ENCODE results near the gene SNX5.

Gene SNX5

DNA sequence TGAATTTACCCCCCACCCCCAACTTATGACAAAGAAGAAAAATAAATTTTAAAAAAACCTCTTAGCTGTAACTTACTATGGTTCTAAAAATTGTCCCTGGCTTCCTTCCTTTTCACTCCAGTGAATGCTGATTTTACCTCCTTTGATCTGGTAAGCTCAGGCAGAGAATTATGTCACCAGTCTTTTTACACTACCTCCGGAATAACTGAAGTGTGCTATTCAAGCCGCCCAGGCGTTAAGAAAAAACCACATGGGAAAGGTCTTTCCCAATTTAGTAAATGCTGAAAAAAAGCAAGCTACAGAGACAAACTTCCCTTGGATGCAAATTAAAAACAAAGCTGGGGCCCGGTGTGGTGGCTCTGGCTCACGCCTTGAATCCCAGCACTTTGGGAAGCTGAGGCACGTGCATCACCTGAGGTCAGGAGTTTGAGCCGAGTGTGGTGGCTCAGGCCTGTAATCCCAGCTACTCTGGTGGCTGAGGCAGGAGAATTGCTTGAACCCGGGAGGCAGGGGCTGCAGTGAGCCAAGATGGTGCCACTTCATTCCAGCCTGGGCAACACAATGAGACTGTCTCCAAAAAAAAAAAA lies 12.4 kb downstream of the SNX5 start:
- TF ChIP-seq, protein P1, sequence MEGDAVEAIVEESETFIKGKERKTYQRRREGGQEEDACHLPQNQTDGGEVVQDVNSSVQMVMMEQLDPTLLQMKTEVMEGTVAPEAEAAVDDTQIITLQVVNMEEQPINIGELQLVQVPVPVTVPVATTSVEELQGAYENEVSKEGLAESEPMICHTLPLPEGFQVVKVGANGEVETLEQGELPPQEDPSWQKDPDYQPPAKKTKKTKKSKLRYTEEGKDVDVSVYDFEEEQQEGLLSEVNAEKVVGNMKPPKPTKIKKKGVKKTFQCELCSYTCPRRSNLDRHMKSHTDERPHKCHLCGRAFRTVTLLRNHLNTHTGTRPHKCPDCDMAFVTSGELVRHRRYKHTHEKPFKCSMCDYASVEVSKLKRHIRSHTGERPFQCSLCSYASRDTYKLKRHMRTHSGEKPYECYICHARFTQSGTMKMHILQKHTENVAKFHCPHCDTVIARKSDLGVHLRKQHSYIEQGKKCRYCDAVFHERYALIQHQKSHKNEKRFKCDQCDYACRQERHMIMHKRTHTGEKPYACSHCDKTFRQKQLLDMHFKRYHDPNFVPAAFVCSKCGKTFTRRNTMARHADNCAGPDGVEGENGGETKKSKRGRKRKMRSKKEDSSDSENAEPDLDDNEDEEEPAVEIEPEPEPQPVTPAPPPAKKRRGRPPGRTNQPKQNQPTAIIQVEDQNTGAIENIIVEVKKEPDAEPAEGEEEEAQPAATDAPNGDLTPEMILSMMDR (conservative IDR thresholded peaks at IDR 0.05), result no peak
- peak overlapping the region; percentile 100 for H3K27ac ChIP-seq

DNA sequence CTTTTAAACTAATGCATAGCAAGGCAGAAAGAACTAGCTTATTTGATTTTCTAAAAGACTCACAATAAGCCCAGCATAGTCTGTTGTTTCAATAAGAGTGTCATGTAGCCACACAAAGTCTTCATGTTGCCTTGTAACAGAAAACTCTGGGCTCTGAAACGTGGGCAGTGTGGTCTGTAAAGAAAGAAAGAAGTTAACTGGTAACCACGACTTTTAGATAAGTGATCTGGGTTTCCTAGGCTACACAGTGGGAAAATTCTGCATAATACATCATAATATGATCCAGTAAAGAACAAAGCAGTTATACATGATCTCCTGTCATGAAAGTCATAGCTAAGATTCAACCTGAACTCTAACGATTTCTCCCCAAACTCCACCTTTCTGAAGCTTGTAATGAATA lies 13.3 kb downstream of the SNX5 start:
- peak overlapping the region; percentile 100 for H3K27ac ChIP-seq
- TF ChIP-seq, protein P1 (conservative IDR thresholded peaks at IDR 0.05), result no peak

DNA sequence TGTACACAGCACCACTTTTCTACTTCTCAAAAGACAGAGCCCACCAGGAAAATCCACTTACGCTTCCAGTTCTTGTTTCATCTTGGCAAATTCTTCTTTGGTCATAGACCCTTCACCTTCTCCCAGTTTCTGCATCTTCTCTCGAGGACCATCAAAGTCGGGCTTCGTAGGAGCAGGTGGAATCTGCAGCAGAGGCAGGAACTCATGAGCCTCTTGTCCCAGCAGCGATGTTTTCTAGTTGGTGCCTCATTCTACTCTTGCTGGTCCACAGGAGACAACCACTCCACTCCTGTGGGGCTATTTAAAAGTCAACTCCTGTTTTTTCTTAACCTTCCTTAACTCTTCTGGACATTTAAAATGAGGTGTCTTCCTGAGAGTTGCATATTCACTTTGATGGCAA lies 14.7 kb downstream of the SNX5 start:
- peak overlapping the region; percentile 100; the same call in 1 of the 2 replicates for H3K27ac ChIP-seq
- TF ChIP-seq, protein P1 (conservative IDR thresholded peaks at IDR 0.05), result no peak

DNA sequence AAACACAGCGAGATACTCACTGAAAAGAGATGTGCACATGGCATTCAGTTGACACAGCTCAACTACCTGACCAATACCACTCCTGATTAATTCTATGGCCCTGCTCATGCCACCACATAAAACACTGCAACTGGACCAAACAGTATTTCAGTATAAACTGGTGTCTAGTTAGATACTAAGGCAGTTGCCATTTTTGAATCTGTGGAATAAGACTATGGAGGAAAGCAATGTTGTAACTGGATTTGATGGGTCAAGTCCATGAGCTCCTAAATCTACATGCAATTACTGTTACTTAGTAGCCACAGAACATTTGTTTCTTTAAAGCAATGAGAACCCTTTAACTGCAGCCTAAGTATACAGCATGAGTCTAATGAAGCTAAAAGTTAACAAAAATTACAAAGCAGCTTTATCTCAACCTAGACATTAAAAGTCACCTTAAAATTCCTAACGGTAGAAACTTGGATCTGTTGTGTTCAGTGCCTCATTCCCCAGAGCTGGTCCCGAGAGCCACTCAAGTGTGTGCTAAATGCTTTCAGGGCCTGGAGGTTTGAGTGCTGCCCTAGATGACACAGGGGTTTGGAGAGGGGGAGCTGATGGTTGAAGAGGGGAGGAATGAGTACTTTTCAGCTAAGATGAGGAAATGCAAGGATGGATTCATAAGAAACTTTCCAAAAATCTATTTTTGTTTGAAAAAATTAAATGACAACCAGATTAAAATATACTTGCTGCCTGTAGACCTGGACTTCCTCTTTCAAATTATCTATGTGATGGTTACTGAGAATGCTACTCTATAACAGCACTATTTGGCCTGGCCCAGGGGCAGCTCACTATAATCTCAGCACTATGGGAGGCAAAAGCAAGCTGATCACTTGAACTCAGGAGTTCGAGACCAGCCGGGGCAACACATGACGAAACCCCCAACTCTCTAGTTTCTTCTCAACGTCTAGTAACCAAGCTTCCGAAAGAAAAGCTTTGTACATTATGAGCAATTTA lies 15.6 kb downstream of the SNX5 start:
- TF ChIP-seq, protein P1 (conservative IDR thresholded peaks at IDR 0.05), result no peak
- H3K27ac ChIP-seq, result no peak overlapping the region

DNA sequence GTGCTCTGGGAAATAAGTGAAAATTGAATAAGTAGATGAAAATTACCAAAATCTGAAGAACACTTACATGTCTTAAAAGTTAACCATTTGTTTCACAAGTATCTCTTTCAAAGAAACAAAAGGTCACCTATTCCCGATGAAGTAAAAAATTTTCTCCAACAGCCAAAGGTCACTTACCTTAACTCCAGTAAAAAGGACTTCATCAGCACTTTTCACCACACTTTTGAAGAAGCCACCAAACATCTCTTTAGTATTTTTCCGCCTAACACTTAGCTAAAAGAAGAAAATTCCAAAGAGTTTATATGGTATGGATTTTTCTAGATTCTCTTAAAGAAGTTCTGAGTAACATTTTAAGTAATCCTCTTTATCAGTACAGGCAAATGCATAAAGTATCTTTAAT lies 17.3 kb downstream of the SNX5 start:
- TF ChIP-seq, protein P1 (conservative IDR thresholded peaks at IDR 0.05), result no peak

DNA sequence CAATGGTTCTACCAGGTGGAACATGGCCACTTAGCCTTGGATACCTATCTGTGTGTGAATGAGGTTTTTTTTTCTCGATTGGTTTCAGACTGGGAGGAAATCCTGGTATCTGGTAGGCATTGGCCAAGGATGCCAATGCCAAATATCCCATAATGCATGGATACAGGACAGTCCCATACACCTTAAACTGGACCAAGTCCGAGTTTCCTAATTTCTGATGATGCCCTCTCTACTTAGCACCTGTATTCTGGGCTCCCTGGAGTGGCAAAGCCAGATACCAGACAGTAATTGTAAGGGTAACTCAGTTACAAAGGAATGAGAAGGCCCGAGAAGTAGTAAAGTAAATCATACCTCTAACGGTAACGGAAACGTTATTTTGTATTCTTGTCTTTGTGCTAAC lies 17.9 kb downstream of the SNX5 start:
- H3K27ac ChIP-seq, result no peak overlapping the region
- TF ChIP-seq, protein P1 (conservative IDR thresholded peaks at IDR 0.05), result no peak

More for the DNA sequence above, 17.3 kb downstream of the SNX5 start:
- no peak overlapping the region for H3K27ac ChIP-seq

DNA sequence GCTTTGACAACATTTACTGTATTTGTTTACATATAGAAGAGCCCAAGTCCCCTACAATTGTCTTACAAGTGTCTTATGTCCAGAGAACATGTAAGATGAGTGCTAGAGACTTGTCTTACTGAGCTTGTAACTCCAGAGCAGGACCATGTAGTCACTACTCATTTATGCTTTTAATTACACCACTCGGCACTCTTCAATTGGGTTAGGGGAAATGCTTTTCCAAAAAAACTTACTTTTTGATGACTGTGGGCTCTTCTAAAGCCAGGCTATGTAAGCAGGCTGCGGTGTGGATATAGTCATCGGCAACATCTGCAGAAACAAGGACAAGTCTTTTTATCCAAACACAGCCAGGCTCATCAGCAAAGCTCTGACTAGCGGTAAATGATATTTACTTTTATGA lies 18.7 kb downstream of the SNX5 start:
- no peak overlapping the region for H3K27ac ChIP-seq
- TF ChIP-seq, protein P1 (conservative IDR thresholded peaks at IDR 0.05), result no peak
